HEK293 (cell line): ENCODE measurements around the gene GMDS.

Experiments
- GLI2 ChIP-seq: fragments of 450-650 bp; formaldehyde crosslinking; IDR thresholded peaks from 2 replicates; pipeline ENCODE4; 2017; ENCODE audit warnings: missing biosample characterization, missing genetic modification characterization, low read depth, borderline replicate concordance
- IKZF3 ChIP-seq: fragments of 450-650 bp; IDR thresholded peaks from 2 replicates; pipeline ENCODE4 v1.5.0; 2018; ENCODE audit warnings: missing biosample characterization, mild to moderate bottlenecking, missing genetic modification characterization, moderate library complexity
- KLF9 ChIP-seq: fragments of 450-650 bp; formaldehyde crosslinking; IDR thresholded peaks from 2 replicates; pipeline ENCODE4 v1.5.1; 2016; ENCODE audit warnings: missing biosample characterization, missing genetic modification characterization, low read depth
- OVOL3 ChIP-seq: fragments of 450-650 bp; formaldehyde crosslinking; IDR thresholded peaks from 2 replicates; pipeline ENCODE4 v1.5.1; 2016; ENCODE audit warnings: missing biosample characterization, missing genetic modification characterization
- SALL2 ChIP-seq: fragments of 450-650 bp; formaldehyde crosslinking; IDR thresholded peaks from 2 replicates; pipeline ENCODE4 v1.5.0; 2017; ENCODE audit warnings: missing biosample characterization, mild to moderate bottlenecking, missing genetic modification characterization, borderline replicate concordance
- SCRT2 ChIP-seq: fragments of 450-650 bp; formaldehyde crosslinking; IDR thresholded peaks from 2 replicates; pipeline ENCODE4 v1.5.1; 2016; ENCODE audit warnings: missing biosample characterization, missing genetic modification characterization
- SP3 ChIP-seq: fragments of 450-650 bp; formaldehyde crosslinking; IDR thresholded peaks from 2 replicates; pipeline ENCODE4 v1.5.1; 2016; ENCODE audit warnings: missing biosample characterization, missing genetic modification characterization
- ZBTB20 ChIP-seq: fragments of 450-650 bp; formaldehyde crosslinking; IDR thresholded peaks from 2 replicates; pipeline ENCODE4 v1.5.1; 2016; ENCODE audit warnings: missing biosample characterization, missing genetic modification characterization
- ZEB2 ChIP-seq: fragments of 450-650 bp; formaldehyde crosslinking; IDR thresholded peaks from 2 replicates; pipeline ENCODE4 v1.5.1; 2016; ENCODE audit warnings: missing biosample characterization, missing genetic modification characterization
- ZFP41 ChIP-seq: fragments of 450-650 bp; formaldehyde crosslinking; IDR thresholded peaks from 2 replicates; pipeline ENCODE4 v1.5.1; 2016; ENCODE audit warnings: missing biosample characterization, missing genetic modification characterization, borderline replicate concordance
- ZNF114 ChIP-seq: fragments of 450-650 bp; formaldehyde crosslinking; IDR thresholded peaks from 2 replicates; pipeline ENCODE4 v1.5.0; 2017; ENCODE audit warnings: missing biosample characterization, missing genetic modification characterization
- ZNF169 ChIP-seq: fragments of 450-650 bp; formaldehyde crosslinking; IDR thresholded peaks from 2 replicates; pipeline ENCODE4 v1.5.1; 2016; ENCODE audit warnings: missing biosample characterization, missing genetic modification characterization
- ZNF19 ChIP-seq: fragments of 450-650 bp; formaldehyde crosslinking; IDR thresholded peaks from 2 replicates; pipeline ENCODE4; 2016; ENCODE audit warnings: missing biosample characterization, missing genetic modification characterization, low read depth
- ZNF239 ChIP-seq: fragments of 450-650 bp; formaldehyde crosslinking; IDR thresholded peaks from 2 replicates; pipeline ENCODE4 v1.5.1; 2016; ENCODE audit warnings: missing biosample characterization, missing genetic modification characterization
- ZNF24 ChIP-seq: fragments of 450-650 bp; formaldehyde crosslinking; IDR thresholded peaks from 2 replicates; pipeline ENCODE4 v1.5.1; 2016; ENCODE audit warnings: missing biosample characterization, missing genetic modification characterization
- ZNF350 ChIP-seq: fragments of 450-650 bp; formaldehyde crosslinking; IDR thresholded peaks from 2 replicates; pipeline ENCODE4 v1.5.0; 2017; ENCODE audit warnings: missing biosample characterization, mild to moderate bottlenecking, missing genetic modification characterization
- ZNF514 ChIP-seq: fragments of 450-650 bp; formaldehyde crosslinking; IDR thresholded peaks from 2 replicates; pipeline ENCODE4 v1.5.1; 2016; ENCODE audit warnings: missing biosample characterization, missing genetic modification characterization
- ZNF529 ChIP-seq: fragments of 450-650 bp; formaldehyde crosslinking; IDR thresholded peaks from 2 replicates; pipeline ENCODE4 v1.5.1; 2017; ENCODE audit warnings: missing genetic modification characterization, missing biosample characterization; ENCODE audit not compliant: insufficient replicate concordance
- ZNF555 ChIP-seq: fragments of 450-650 bp; formaldehyde crosslinking; conservative IDR thresholded peaks from 2 replicates; pipeline ENCODE4 v1.5.1; 2017; ENCODE audit warnings: missing biosample characterization, mild to moderate bottlenecking, missing genetic modification characterization, inconsistent platforms
- ZNF707 ChIP-seq: fragments of 450-650 bp; formaldehyde crosslinking; IDR thresholded peaks from 2 replicates; pipeline ENCODE4 v1.5.1; 2016; ENCODE audit warnings: missing biosample characterization, missing genetic modification characterization
- ZNF777 ChIP-seq: fragments of 450-650 bp; formaldehyde crosslinking; IDR thresholded peaks from 2 replicates; pipeline ENCODE4 v1.5.1; 2017; ENCODE audit warnings: missing biosample characterization, missing genetic modification characterization, borderline replicate concordance
- ZNF785 ChIP-seq: fragments of 450-650 bp; formaldehyde crosslinking; IDR thresholded peaks from 2 replicates; pipeline ENCODE4 v1.5.1; 2016; ENCODE audit warnings: missing biosample characterization, missing genetic modification characterization
- ZNF837 ChIP-seq: fragments of 450-650 bp; formaldehyde crosslinking; IDR thresholded peaks from 2 replicates; pipeline ENCODE4 v1.5.1; 2016; ENCODE audit warnings: missing biosample characterization, missing genetic modification characterization
- ZSCAN23 ChIP-seq: fragments of 450-650 bp; formaldehyde crosslinking; IDR thresholded peaks from 2 replicates; pipeline ENCODE4 v1.5.1; 2016; ENCODE audit warnings: missing biosample characterization, missing genetic modification characterization
- TF ChIP-seq, protein P1 (sequence below): fragments of 450-650 bp; formaldehyde crosslinking; IDR thresholded peaks from 2 replicates; pipeline ENCODE4 v1.5.1; 2017; ENCODE audit warnings: missing biosample characterization, missing genetic modification characterization
- TF ChIP-seq, protein P2 (sequence below): fragments of 450-650 bp; formaldehyde crosslinking; IDR thresholded peaks from 2 replicates; pipeline ENCODE4 v1.5.1; 2016; ENCODE audit warnings: missing biosample characterization, missing genetic modification characterization
- TF ChIP-seq, protein P3 (sequence below): fragments of 450-650 bp; formaldehyde crosslinking; IDR thresholded peaks from 2 replicates; pipeline ENCODE4 v1.5.1; 2016; ENCODE audit warnings: missing biosample characterization, missing genetic modification characterization
- TF ChIP-seq, protein P4 (sequence below): fragments of 450-650 bp; formaldehyde crosslinking; IDR thresholded peaks from 2 replicates; pipeline ENCODE4; 2016; ENCODE audit warnings: missing biosample characterization, missing genetic modification characterization
- TF ChIP-seq, protein P5 (sequence below): sonication (generic); formaldehyde crosslinking; IDR thresholded peaks from 2 replicates; pipeline ENCODE4 v1.8.1; 2022; ENCODE audit warnings: mild to moderate bottlenecking, moderate library complexity, missing genetic modification reagents
- TF ChIP-seq, protein P6 (sequence below): fragments of 450-650 bp; IDR thresholded peaks from 2 replicates; pipeline ENCODE4 v1.5.1; 2018; ENCODE audit warnings: missing biosample characterization, mild to moderate bottlenecking, missing genetic modification characterization

Gene GMDS

DNA sequence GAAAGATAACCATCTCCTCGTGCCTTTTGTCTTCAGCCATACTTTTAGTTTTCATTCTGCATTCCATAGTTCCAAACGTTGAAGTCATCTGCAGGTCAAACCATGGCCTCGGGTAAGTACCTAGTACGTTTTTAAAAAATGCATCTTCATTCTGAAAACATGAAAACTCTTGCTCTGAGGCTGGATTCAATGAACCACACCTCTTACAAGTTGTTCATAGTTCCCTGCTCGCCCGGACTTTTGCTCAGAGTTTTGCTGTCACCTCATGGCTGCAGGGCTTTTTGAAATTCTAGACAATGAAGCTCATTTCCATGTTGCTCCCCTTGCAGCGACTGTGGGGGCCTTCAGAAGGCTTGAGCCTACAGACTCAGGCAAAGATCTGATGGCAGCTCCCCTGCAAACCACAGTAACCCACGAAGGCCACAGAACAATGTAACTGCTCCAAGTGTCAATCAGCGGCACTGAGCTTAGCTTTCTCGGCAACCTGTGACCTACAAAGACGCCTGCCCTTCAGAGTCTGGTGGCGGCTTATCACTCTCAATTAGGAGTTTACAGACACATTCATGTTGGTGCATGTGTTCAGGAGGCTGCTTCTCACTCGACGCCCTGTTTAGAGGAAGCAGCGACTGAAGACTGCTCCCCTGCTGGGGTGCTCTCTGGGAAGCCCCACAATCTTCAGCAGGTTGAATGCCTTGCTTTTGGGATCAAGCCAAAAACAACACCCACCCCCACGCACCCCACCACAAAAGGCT, 574.5 kb downstream of the GMDS start (continued):
- no peak for TF ChIP-seq SALL2 (tag by site-specific recombination)
- TF ChIP-seq, protein P1, sequence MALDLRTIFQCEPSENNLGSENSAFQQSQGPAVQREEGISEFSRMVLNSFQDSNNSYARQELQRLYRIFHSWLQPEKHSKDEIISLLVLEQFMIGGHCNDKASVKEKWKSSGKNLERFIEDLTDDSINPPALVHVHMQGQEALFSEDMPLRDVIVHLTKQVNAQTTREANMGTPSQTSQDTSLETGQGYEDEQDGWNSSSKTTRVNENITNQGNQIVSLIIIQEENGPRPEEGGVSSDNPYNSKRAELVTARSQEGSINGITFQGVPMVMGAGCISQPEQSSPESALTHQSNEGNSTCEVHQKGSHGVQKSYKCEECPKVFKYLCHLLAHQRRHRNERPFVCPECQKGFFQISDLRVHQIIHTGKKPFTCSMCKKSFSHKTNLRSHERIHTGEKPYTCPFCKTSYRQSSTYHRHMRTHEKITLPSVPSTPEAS (tag by site-specific recombination), result no peak
- TF ChIP-seq ZNF350 (tag by site-specific recombination), result no peak
- no peak for TF ChIP-seq ZNF555 (tag by site-specific recombination)
- no peak for TF ChIP-seq ZNF837
- TF ChIP-seq, protein P2, sequence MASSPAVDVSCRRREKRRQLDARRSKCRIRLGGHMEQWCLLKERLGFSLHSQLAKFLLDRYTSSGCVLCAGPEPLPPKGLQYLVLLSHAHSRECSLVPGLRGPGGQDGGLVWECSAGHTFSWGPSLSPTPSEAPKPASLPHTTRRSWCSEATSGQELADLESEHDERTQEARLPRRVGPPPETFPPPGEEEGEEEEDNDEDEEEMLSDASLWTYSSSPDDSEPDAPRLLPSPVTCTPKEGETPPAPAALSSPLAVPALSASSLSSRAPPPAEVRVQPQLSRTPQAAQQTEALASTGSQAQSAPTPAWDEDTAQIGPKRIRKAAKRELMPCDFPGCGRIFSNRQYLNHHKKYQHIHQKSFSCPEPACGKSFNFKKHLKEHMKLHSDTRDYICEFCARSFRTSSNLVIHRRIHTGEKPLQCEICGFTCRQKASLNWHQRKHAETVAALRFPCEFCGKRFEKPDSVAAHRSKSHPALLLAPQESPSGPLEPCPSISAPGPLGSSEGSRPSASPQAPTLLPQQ (tag by site-specific recombination), result peak; percentile 72
- no peak for TF ChIP-seq ZNF114
- TF ChIP-seq ZFP41, result no peak
- no peak for TF ChIP-seq OVOL3 (tag by site-specific recombination)
- TF ChIP-seq, protein P3, sequence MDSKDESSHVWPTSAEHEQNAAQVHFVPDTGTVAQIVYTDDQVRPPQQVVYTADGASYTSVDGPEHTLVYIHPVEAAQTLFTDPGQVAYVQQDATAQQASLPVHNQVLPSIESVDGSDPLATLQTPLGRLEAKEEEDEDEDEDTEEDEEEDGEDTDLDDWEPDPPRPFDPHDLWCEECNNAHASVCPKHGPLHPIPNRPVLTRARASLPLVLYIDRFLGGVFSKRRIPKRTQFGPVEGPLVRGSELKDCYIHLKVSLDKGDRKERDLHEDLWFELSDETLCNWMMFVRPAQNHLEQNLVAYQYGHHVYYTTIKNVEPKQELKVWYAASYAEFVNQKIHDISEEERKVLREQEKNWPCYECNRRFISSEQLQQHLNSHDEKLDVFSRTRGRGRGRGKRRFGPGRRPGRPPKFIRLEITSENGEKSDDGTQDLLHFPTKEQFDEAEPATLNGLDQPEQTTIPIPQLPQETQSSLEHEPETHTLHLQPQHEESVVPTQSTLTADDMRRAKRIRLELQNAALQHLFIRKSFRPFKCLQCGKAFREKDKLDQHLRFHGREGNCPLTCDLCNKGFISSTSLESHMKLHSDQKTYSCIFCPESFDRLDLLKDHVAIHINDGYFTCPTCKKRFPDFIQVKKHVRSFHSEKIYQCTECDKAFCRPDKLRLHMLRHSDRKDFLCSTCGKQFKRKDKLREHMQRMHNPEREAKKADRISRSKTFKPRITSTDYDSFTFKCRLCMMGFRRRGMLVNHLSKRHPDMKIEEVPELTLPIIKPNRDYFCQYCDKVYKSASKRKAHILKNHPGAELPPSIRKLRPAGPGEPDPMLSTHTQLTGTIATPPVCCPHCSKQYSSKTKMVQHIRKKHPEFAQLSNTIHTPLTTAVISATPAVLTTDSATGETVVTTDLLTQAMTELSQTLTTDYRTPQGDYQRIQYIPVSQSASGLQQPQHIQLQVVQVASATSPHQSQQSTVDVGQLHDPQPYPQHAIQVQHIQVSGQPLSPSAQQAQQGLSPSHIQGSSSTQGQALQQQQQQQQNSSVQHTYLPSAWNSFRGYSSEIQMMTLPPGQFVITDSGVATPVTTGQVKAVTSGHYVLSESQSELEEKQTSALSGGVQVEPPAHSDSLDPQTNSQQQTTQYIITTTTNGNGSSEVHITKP, result peak; percentile 62
- no peak for TF ChIP-seq ZNF785 (tag by site-specific recombination)
- TF ChIP-seq SP3 (tag by site-specific recombination), result no peak
- TF ChIP-seq ZNF777, result no peak
- no peak for TF ChIP-seq ZNF707 (tag by site-specific recombination)
- TF ChIP-seq ZNF239 (tag by site-specific recombination), result no peak
- no peak for TF ChIP-seq ZSCAN23 (tag by site-specific recombination)
- TF ChIP-seq ZNF514 (tag by site-specific recombination), result no peak
- TF ChIP-seq ZNF19 (tag by site-specific recombination), result no peak
- peak; percentile 74 for TF ChIP-seq SCRT2 (tag by site-specific recombination)
- TF ChIP-seq ZNF529, result no peak
- no peak for TF ChIP-seq KLF9 (tag by site-specific recombination)
- TF ChIP-seq, protein P4, sequence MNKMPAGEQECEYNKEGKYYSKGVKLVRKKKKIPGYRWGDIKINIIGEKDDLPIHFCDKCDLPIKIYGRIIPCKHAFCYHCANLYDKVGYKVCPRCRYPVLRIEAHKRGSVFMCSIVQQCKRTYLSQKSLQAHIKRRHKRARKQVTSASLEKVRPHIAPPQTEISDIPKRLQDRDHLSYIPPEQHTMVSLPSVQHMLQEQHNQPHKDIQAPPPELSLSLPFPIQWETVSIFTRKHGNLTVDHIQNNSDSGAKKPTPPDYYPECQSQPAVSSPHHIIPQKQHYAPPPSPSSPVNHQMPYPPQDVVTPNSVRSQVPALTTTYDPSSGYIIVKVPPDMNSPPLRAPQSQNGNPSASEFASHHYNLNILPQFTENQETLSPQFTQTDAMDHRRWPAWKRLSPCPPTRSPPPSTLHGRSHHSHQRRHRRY (tag by site-specific recombination), result no peak
- 0 out of 2 replicates have a peak, but pooled peaks have one; percentile 56 for TF ChIP-seq IKZF3
- TF ChIP-seq, protein P5, sequence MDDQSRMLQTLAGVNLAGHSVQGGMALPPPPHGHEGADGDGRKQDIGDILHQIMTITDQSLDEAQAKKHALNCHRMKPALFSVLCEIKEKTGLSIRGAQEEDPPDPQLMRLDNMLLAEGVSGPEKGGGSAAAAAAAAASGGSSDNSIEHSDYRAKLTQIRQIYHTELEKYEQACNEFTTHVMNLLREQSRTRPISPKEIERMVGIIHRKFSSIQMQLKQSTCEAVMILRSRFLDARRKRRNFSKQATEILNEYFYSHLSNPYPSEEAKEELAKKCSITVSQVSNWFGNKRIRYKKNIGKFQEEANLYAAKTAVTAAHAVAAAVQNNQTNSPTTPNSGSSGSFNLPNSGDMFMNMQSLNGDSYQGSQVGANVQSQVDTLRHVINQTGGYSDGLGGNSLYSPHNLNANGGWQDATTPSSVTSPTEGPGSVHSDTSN (CRISPR knock-in tag), result no peak
- TF ChIP-seq ZNF24, result 0 out of 2 replicates have a peak, but pooled peaks have one; percentile 17
- TF ChIP-seq ZNF169 (tag by site-specific recombination), result no peak
- 0 out of 2 replicates have a peak, but pooled peaks have one; percentile 24 for TF ChIP-seq ZBTB20 (tag by site-specific recombination)
- no peak for TF ChIP-seq GLI2 (tag by site-specific recombination)
- TF ChIP-seq ZEB2 (tag by site-specific recombination), result 0 out of 2 replicates have a peak, but pooled peaks have one; percentile 33
- TF ChIP-seq, protein P6, sequence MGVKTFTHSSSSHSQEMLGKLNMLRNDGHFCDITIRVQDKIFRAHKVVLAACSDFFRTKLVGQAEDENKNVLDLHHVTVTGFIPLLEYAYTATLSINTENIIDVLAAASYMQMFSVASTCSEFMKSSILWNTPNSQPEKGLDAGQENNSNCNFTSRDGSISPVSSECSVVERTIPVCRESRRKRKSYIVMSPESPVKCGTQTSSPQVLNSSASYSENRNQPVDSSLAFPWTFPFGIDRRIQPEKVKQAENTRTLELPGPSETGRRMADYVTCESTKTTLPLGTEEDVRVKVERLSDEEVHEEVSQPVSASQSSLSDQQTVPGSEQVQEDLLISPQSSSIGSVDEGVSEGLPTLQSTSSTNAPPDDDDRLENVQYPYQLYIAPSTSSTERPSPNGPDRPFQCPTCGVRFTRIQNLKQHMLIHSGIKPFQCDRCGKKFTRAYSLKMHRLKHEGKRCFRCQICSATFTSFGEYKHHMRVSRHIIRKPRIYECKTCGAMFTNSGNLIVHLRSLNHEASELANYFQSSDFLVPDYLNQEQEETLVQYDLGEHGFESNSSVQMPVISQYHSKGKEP, result peak; percentile 10; the same call in 1 of the 2 replicates
